ENCODE data around the gene SIVA1.
"Not testable (repeated sequence)": the region's sequence is repeated elsewhere in the genome, so short reads cannot be mapped to it uniquely, and the experiment has no call there.

Gene SIVA1

GRCh38 chr14:104724407-104724980, 28.5 kb upstream of the SIVA1 start:
- no peak for TF ChIP-seq CTCF (conservative IDR thresholded peaks at IDR 0.05; ENCODE audit: low read depth)
- ChIA-PET POLR2A (ENCODE audit: low non-redundant PET) (interaction anchor here (0.6 to 1.4 kb wide), 3 partner anchors 9 to 27 kb away, joined by 3 to 7 read pairs (median 3); no protein-coding TSS in a partner anchor), CTCF (interaction anchor here (0.6 to 4.7 kb wide), 4 partner anchors 12 to 44 kb away, joined by 3 to 28 read pairs (median 9); no protein-coding TSS in a partner anchor)
- DNase-seq (ENCODE audit: low spot score): no peak
- H3K27ac ChIP-seq: peak overlapping the region; percentile 81

GRCh38 chr14:104724981-104725771, 27.8 kb upstream of the SIVA1 start:
- no peak for DNase-seq (ENCODE audit: low spot score)
- ChIA-PET POLR2A (ENCODE audit: low non-redundant PET) (interaction anchor here (0.6 to 1.4 kb wide), 3 partner anchors 8 to 117 kb away, joined by 3 to 7 read pairs (median 3); no protein-coding TSS in a partner anchor), CTCF (interaction anchor here (0.6 to 4.7 kb wide), 5 partner anchors 11 to 45 kb away, joined by 3 to 28 read pairs (median 7); no protein-coding TSS in a partner anchor)
- peak overlapping the region; percentile 81 for H3K27ac ChIP-seq
- TF ChIP-seq CTCF (conservative IDR thresholded peaks at IDR 0.05; ENCODE audit: low read depth): peak; percentile 44

GRCh38 chr14:104725772-104726548, 27.0 kb upstream of the SIVA1 start:
- DNase-seq (ENCODE audit: low spot score): no peak
- TF ChIP-seq CTCF (conservative IDR thresholded peaks at IDR 0.05; ENCODE audit: low read depth): no peak
- ChIA-PET POLR2A (ENCODE audit: low non-redundant PET) (interaction anchor here (0.6 to 1.4 kb wide), 2 partner anchors 23 to 118 kb away, joined by 3 to 7 read pairs; no protein-coding TSS in a partner anchor), CTCF (interaction anchor here (0.5 to 4.7 kb wide), 7 partner anchors 10 to 92 kb away, joined by 3 to 28 read pairs (median 4); no protein-coding TSS in a partner anchor)
- H3K27ac ChIP-seq: peak overlapping the region; percentile 81

GRCh38 chr14:104726600-104727451, 26.1 kb upstream of the SIVA1 start:
- peak overlapping the region; percentile 81 for H3K27ac ChIP-seq
- ChIA-PET CTCF (interaction anchor here (0.5 to 0.7 kb wide), 3 partner anchors 10 to 69 kb away, joined by 3 to 4 read pairs (median 3); no protein-coding TSS in a partner anchor), POLR2A (ENCODE audit: low non-redundant PET) (no interaction called here)
- no peak for TF ChIP-seq CTCF (conservative IDR thresholded peaks at IDR 0.05; ENCODE audit: low read depth)
- no peak for DNase-seq (ENCODE audit: low spot score)

- peak overlapping the region; percentile 81 for H3K27ac ChIP-seq
- ChIA-PET CTCF (interaction anchor here (0.6 kb wide), 1 partner anchor 93 kb away, joined by 3 read pairs; no protein-coding TSS in a partner anchor), POLR2A (ENCODE audit: low non-redundant PET) (no interaction called here)
Measured at GRCh38 chr14:104728631-104729030, 24.3 kb upstream of the SIVA1 start.

GRCh38 chr14:104729176-104729834, 23.6 kb upstream of the SIVA1 start:
- POLR2A ChIA-PET (ENCODE audit: low non-redundant PET); DNase-seq (ENCODE audit: low spot score); CTCF ChIA-PET: not testable (repeated sequence)
- H3K27ac ChIP-seq: peak overlapping the region; percentile 81

More at GRCh38 chr14:104728631-104729030, 24.3 kb upstream of the SIVA1 start:
- no peak for TF ChIP-seq CTCF (conservative IDR thresholded peaks at IDR 0.05; ENCODE audit: low read depth)
- DNase-seq (ENCODE audit: low spot score): no peak

Measured in RWPE1 (cell line).